Common myeloid progenitor, CD34-positive (primary cell): ENCODE results near the gene SRSF12.
"Not testable (repeated sequence)": the region's sequence is repeated elsewhere in the genome, so short reads cannot be mapped to it uniquely, and the experiment has no call there.

Experiments used
- CTCF ChIA-PET: fragments of 350-600 bp; sonication (Branson Sonifier 250); formaldehyde crosslinking; loops from one replicate; lab custom pipeline; 2021; ENCODE audit warnings: antibody characterized with exemption; lab: Charles Lee
- POLR2A ChIA-PET: fragments of 350-600 bp; sonication (Branson Sonifier 250); formaldehyde crosslinking; loops from one replicate; lab custom pipeline; 2021; ENCODE audit warnings: antibody characterized with exemption; lab: Charles Lee
- DNase-seq, 3 donors: peaks; one replicate each; pipeline versions ENCODE4 v3.0.0 to v3.0.0-alpha.2; 2013
- H3K27ac ChIP-seq, 2 experiments: 1 replicate in 1 of 2; 2 replicates in 1 of 2; pipeline ENCODE4 v1.7.0; 2013; ENCODE audit warnings: inconsistent platforms in 2 of 2, low read length in 2 of 2, mild to moderate bottlenecking in 2 of 2, low read depth in 1 of 2, moderate library complexity in 1 of 2; ENCODE audit not compliant: severe bottlenecking in 2 of 2, insufficient read depth in 1 of 2, poor library complexity in 1 of 2
- H3K27me3 ChIP-seq, 5 experiments: replicated peaks in 2 of 5; 1 replicate in 3 of 5; 2 replicates in 2 of 5; pipeline versions ENCODE4 v1.6.1 to v1.7.0; 2013; ENCODE audit warnings: low read length in 4 of 5, mild to moderate bottlenecking in 2 of 5, moderate library complexity in 2 of 5, inconsistent platforms in 1 of 5; ENCODE audit not compliant: insufficient read depth in 5 of 5, control insufficient read depth in 4 of 5
- H3K36me3 ChIP-seq, 4 experiments: 1 replicate in 2 of 4; 2 replicates in 2 of 4; pipeline versions ENCODE4 v1.6.1 to v1.7.0; 2013; ENCODE audit warnings: low read length in 3 of 4, control low read depth in 1 of 4, mild to moderate bottlenecking in 1 of 4; ENCODE audit not compliant: control insufficient read depth in 4 of 4, insufficient read depth in 4 of 4
- H3K4me1 ChIP-seq, 4 experiments: 1 replicate in 3 of 4; 2 replicates in 1 of 4; pipeline versions ENCODE4 v1.6.1 to v1.7.1; 2013; ENCODE audit warnings: low read length in 3 of 4, mild to moderate bottlenecking in 3 of 4, control low read depth in 1 of 4, inconsistent platforms in 1 of 4, moderate library complexity in 1 of 4; ENCODE audit not compliant: control insufficient read depth in 4 of 4, insufficient read depth in 4 of 4; ENCODE audit errors: control extremely low read depth in 1 of 4
- H3K4me3 ChIP-seq, 7 experiments: 1 replicate in 4 of 7; 2 replicates in 3 of 7; pipeline versions ENCODE4 v1.5.1 to v1.7.0; 2013; ENCODE audit warnings: mild to moderate bottlenecking in 7 of 7, low read length in 6 of 7, moderate library complexity in 6 of 7, inconsistent platforms in 2 of 7, low read depth in 2 of 7, control low read depth in 1 of 7; ENCODE audit not compliant: insufficient read depth in 4 of 7, control insufficient read depth in 1 of 7; ENCODE audit errors: extremely low read depth in 1 of 7
- H3K9me3 ChIP-seq, 5 experiments: 1 replicate in 4 of 5; 2 replicates in 1 of 5; pipeline versions ENCODE4 v1.6.1 to v1.7.1; 2013; ENCODE audit warnings: low read length in 4 of 5, mild to moderate bottlenecking in 2 of 5, inconsistent platforms in 1 of 5, low read depth in 1 of 5, moderate library complexity in 1 of 5; ENCODE audit not compliant: control insufficient read depth in 4 of 5, insufficient read depth in 2 of 5; ENCODE audit errors: control extremely low read depth in 1 of 5
- WGBS: methylation state at CpG from one replicate; pipeline ENCODE4 v1.1.5; 2013; ENCODE audit not compliant: insufficient coverage; 5-methylcytosine and 5-hydroxymethylcytosine counted together

SRSF12 gene

DNA sequence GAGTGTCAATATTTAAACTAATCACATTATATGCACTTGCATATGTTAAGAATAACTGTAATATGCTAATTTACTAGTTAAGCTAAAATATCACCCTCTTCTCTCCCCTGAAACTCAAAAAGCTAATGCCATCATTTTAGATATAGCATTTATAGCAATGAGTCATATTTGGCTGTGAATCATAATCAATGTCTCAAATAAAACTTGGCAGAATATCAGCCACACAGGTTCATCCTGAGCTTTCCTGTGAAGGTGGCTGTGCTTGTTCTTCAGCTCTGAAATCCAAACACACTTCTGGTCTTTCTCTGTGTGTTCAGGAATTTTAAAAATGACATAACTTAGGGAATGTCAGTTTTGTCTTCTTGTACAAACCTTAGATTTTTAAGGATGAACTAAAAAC lies 50.1 kb downstream of the SRSF12 start:
- no peak for DNase-seq
- Histone ChIP-seq H3K27ac (no peak overlapping the region), H3K4me1 (peaks cover 0 to 19% (median 14%) of the 10 kb centered on the region in 4 experiments), H3K4me3 (no peak overlapping the region), H3K36me3 (no peaks in the 10 kb centered on the region), H3K9me3 (no peaks in the 10 kb centered on the region), H3K27me3 (no peaks in the 10 kb centered on the region)
- ChIA-PET POLR2A (interaction anchor here (1.2 kb wide), 1 partner anchor 13 kb away, joined by 3 read pairs; the partner anchor contains the start of gene PNRC1), CTCF (interaction anchor here (0.7 to 1.7 kb wide), 4 partner anchors 9 to 84 kb away, joined by 3 to 5 read pairs (median 4); partner anchors contain the start of gene PNRC1)

GRCh38 chr6:89066940-89067646 lies 50.8 kb downstream of the SRSF12 start:
- ChIA-PET POLR2A (interaction anchor here (1.2 kb wide), 1 partner anchor 13 kb away, joined by 3 read pairs; the partner anchor contains the start of gene PNRC1), CTCF (interaction anchor here (0.7 to 1.7 kb wide), 6 partner anchors 8 to 84 kb away, joined by 3 to 5 read pairs (median 3); no protein-coding TSS in a partner anchor)
- no peak for DNase-seq
- no peaks in the 10 kb centered on the region for H3K27me3 ChIP-seq
- peaks cover 0 to 12% (median 7%) of the 10 kb centered on the region in 4 experiments for H3K4me1 ChIP-seq
- H3K9me3 ChIP-seq = no peaks in the 10 kb centered on the region
- H3K36me3 ChIP-seq = no peaks in the 10 kb centered on the region
- WGBS = 25% methylated on average over 3 of the region's 4 CpGs
- no peak overlapping the region for H3K4me3 ChIP-seq
- H3K27ac ChIP-seq = no peak overlapping the region

DNA sequence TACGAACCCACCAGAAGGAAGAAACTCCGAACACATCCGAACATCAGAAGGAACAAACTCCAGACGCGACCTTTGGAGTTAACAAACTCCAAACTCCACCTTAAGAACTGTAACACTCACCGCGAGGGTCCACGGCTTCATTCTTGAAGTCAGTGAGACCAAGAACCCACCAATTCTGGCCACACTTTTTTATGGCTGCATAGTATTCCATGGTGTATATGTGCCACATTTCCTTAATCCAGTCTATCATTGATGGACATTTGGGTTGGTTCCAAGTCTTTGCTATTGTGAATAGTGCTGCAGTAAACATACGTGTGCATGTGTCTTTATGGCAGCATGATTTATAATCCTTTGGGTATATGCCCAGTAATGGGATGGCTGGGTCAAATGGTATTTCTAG lies 51.8 kb downstream of the SRSF12 start:
- H3K27ac ChIP-seq, DNase-seq, H3K4me3 ChIP-seq, H3K36me3 ChIP-seq, H3K9me3 ChIP-seq, H3K4me1 ChIP-seq, H3K27me3 ChIP-seq, POLR2A ChIA-PET: not testable (repeated sequence)
- no CpG with 5 or more reads among the region's 9 CpGs for WGBS
- CTCF ChIA-PET = interaction anchor here (0.7 to 1.6 kb wide), 3 partner anchors 11 to 68 kb away, joined by 3 to 5 read pairs (median 3); no protein-coding TSS in a partner anchor

DNA sequence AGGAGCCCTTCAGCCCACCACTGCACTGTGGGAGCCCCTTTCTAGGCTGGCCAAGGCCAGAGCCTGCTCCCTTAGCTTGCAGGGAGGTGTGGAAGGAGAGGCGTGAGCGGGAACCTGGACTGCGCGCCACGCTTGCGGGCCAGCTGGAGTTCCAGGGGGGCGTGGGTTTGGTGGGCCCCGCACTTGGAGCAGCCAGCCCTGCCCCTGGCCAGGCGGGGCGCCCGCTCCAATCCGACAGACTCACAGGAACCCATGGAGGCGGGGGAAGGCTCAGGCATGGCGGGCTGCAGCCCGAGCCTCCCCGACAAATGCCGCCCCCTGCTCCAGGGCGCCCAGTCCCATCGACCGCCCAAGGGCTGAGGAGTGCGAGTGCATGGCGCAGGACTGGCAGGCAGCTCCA lies 52.9 kb downstream of the SRSF12 start:
- H3K4me3 ChIP-seq, H3K27ac ChIP-seq, H3K27me3 ChIP-seq, POLR2A ChIA-PET, CTCF ChIA-PET, H3K36me3 ChIP-seq, DNase-seq, H3K4me1 ChIP-seq, H3K9me3 ChIP-seq: not testable (repeated sequence)
- 93% methylated on average over 17 of the region's 22 CpGs for WGBS

GRCh38 chr6:89063881-89064280 lies 54.0 kb downstream of the SRSF12 start:
- Histone ChIP-seq H3K4me1 (peaks cover 0 to 10% (median 4%) of the 10 kb centered on the region in 4 experiments), H3K36me3 (no peaks in the 10 kb centered on the region), H3K4me3 (no peak overlapping the region), H3K27ac (no peak overlapping the region), H3K27me3 (no peaks in the 10 kb centered on the region), H3K9me3 (no peaks in the 10 kb centered on the region)
- ChIA-PET CTCF (no interaction called here), POLR2A (interaction anchor here (0.6 kb wide), 1 partner anchor 1118 kb away, joined by 3 read pairs; no protein-coding TSS in a partner anchor)
- no peak for DNase-seq
- 80% methylated on average over 1 of the region's 1 CpG for WGBS

- 100% methylated on average over 5 of the region's 12 CpGs for WGBS
- no peak for DNase-seq
- POLR2A ChIA-PET = no interaction called here
- Histone ChIP-seq H3K4me1 (no peaks in the 10 kb centered on the region), H3K27me3 (no peaks in the 10 kb centered on the region), H3K9me3 (peaks cover 0 to 3% (median 0%) of the 10 kb centered on the region in 5 experiments), H3K36me3 (no peaks in the 10 kb centered on the region), H3K27ac (no peak overlapping the region), H3K4me3 (no peak overlapping the region)
- CTCF ChIA-PET = interaction anchor here (0.9 to 1.2 kb wide), 3 partner anchors 8 to 27 kb away, joined by 3 read pairs; no protein-coding TSS in a partner anchor
Observed at GRCh38 chr6:89059227-89059626, 58.6 kb downstream of the SRSF12 start.

GRCh38 chr6:89058627-89059026 lies 59.2 kb downstream of the SRSF12 start:
- Histone ChIP-seq H3K9me3 (peaks cover 0 to 3% (median 0%) of the 10 kb centered on the region in 5 experiments), H3K4me3 (no peak overlapping the region), H3K36me3 (no peaks in the 10 kb centered on the region), H3K27me3 (no peaks in the 10 kb centered on the region), H3K4me1 (no peaks in the 10 kb centered on the region), H3K27ac (no peak overlapping the region)
- 88% methylated on average over 4 of the region's 5 CpGs for WGBS
- ChIA-PET CTCF (interaction anchor here (0.9 to 1.0 kb wide), 2 partner anchors 9 to 26 kb away, joined by 3 read pairs; no protein-coding TSS in a partner anchor), POLR2A (no interaction called here)
- no peak for DNase-seq
